ENCODE results near the gene B4GALT3.
"Not testable (repeated sequence)": the region's sequence is repeated elsewhere in the genome, so short reads cannot be mapped to it uniquely, and the experiment has no call there.

Gene B4GALT3

GRCh38 chr1:161177112-161177935 lies at the start of gene B4GALT3:
Gene B4GALT3, minus strand, starts transcription at chr1:161177507. Its CDS starts 1,447 bp downstream, at chr1:161176060.
- POLR2A ChIA-PET: interaction anchor here (2.0 kb wide), 1 partner anchor 11 kb away, joined by 10 read pairs; the partner anchor contains the start of gene PPOX
- CTCF ChIA-PET: interaction anchor here (1.0 to 3.4 kb wide), 5 partner anchors 11 to 204 kb away, joined by 3 to 25 read pairs (median 3); partner anchors contain the start of genes NDUFS2 and PPOX
- DNase-seq (ENCODE audit: low read depth, low spot score): no peak
- H3K4me3 ChIP-seq (ENCODE audit: low read depth, low read length): peak within 1 kb of the TSS; percentile 99
- TF ChIP-seq CTCF (IDR thresholded peaks at IDR 0.05; ENCODE audit: insufficient read depth, low read length, missing control alignments): no peak

GRCh38 chr1:161226759-161227158 lies 49.5 kb upstream of the B4GALT3 start:
- no peak for DNase-seq (ENCODE audit: low read depth, low spot score)
- ChIA-PET POLR2A (no interaction called here), CTCF (interaction anchor here (0.5 to 23.5 kb wide), 35 partner anchors 9 to 239 kb away, joined by 3 to 758 read pairs (median 10); partner anchors contain the start of genes ADAMTS4, CFAP126, FCER1G and NDUFS2)
- peak overlapping the region; percentile 95 for H3K4me3 ChIP-seq (ENCODE audit: low read depth, low read length)
- no peak for TF ChIP-seq CTCF (IDR thresholded peaks at IDR 0.05; ENCODE audit: insufficient read depth, low read length, missing control alignments)

- no peak for TF ChIP-seq CTCF (IDR thresholded peaks at IDR 0.05; ENCODE audit: insufficient read depth, low read length, missing control alignments)
- CTCF ChIA-PET: interaction anchor here (0.5 to 23.5 kb wide), 34 partner anchors 8 to 238 kb away, joined by 3 to 758 read pairs (median 10); partner anchors contain the start of genes ADAMTS4, CFAP126, FCER1G and NDUFS2
- peak overlapping the region; percentile 95 for H3K4me3 ChIP-seq (ENCODE audit: low read depth, low read length)
- POLR2A ChIA-PET: interaction anchor here (1.2 to 1.3 kb wide), 2 partner anchors 29 to 163 kb away, joined by 5 to 9 read pairs; no protein-coding TSS in a partner anchor
- no peak for DNase-seq (ENCODE audit: low read depth, low spot score)
Measured at GRCh38 chr1:161226320-161226711, 49.0 kb upstream of the B4GALT3 start.

DNA sequence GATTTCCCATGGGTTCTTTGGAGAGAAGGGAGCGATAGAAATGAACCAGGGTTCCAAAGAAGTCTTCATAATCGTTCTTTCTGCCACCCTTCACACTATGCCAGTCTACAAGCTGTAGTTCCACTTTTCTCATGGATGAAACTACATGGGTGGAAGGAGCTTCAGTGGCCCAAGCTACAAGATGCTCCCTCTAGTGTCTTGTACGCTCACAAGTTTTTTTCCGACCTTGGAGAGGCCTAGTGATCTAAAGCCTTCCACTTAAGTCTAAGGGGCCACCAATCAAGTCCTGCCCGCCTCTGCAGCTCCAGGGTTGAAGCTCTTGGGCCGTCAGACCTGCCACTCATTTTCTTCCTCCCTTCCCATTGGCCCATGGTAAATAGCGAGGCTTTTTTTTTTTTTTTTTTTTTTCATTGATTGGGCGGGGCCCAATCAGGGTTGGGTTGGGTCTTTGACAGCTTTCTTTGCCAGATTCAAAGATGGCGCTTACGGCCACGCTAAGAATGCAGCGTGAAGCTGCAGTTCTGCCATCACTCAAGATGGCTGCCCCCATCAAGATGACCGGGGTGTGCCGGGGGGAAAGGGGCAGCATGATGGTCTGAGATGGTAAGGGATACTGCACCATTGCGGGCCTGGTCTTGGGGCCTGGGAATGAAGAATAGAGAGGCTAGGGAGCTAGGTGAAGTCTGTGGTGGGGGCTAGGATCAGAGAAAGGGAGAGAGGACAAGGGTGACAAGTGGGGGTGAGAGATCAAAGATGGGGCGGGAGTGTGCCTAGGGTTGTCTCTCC lies 48.4 kb upstream of the B4GALT3 start, which contains the start of gene TOMM40L:
Gene TOMM40L, plus strand, starts transcription at position 527 of the 786 bp plus-strand sequence. CDS start 430 bp downstream, outside the sequence.
- DNase-seq (ENCODE audit: low read depth, low spot score): peak; percentile 99
- H3K4me3 ChIP-seq (ENCODE audit: low read depth, low read length): peak within 1 kb of the TSS; percentile 95
- CTCF ChIA-PET: interaction anchor here (0.8 to 23.5 kb wide), 29 partner anchors 8 to 163 kb away, joined by 3 to 758 read pairs (median 10); partner anchors contain the start of genes ADAMTS4, CFAP126, FCER1G and NDUFS2
- POLR2A ChIA-PET: interaction anchor here (0.7 to 1.3 kb wide), 6 partner anchors 8 to 164 kb away, joined by 4 to 9 read pairs (median 5); partner anchors contain the start of genes ADAMTS4, NDUFS2 and SDHC
- peak; percentile 77 for TF ChIP-seq CTCF (IDR thresholded peaks at IDR 0.05; ENCODE audit: insufficient read depth, low read length, missing control alignments)

- H3K4me3 ChIP-seq (ENCODE audit: low read depth, low read length): no peak overlapping the region
- no peak for TF ChIP-seq CTCF (IDR thresholded peaks at IDR 0.05; ENCODE audit: insufficient read depth, low read length, missing control alignments)
- POLR2A ChIA-PET: interaction anchor here (0.7 to 1.3 kb wide), 6 partner anchors 8 to 165 kb away, joined by 4 to 9 read pairs (median 5); partner anchors contain the start of genes ADAMTS4, NDUFS2 and SDHC
- CTCF ChIA-PET: interaction anchor here (0.8 to 23.5 kb wide), 23 partner anchors 7 to 163 kb away, joined by 3 to 758 read pairs (median 24); partner anchors contain the start of genes ADAMTS4, CFAP126, FCER1G and NDUFS2
- DNase-seq (ENCODE audit: low read depth, low spot score): no peak
Measured at GRCh38 chr1:161225178-161225533, 47.8 kb upstream of the B4GALT3 start.

DNA sequence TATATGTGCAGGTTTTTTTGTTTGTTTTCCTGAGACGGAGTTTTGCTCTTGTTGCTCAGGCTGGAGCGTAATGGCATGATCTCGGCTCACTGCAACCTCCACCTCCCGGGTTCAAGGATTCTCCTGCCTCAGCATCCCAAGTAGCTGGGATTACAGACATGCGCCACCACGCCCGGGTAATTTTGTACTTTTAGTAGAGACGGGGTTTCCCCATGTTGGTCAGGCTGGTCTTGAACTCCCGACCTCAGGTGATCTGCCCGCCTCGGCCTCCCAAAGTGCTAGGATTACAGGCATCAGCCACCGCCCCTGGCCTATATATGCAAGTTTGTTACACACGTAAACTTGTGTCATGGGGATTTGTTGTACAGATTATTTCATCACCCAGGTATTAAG lies 47.4 kb upstream of the B4GALT3 start:
- POLR2A ChIA-PET; H3K4me3 ChIP-seq (ENCODE audit: low read depth, low read length); DNase-seq (ENCODE audit: low read depth, low spot score): not testable (repeated sequence)
- CTCF ChIA-PET: interaction anchor here (0.9 to 23.5 kb wide), 15 partner anchors 7 to 157 kb away, joined by 3 to 758 read pairs (median 37); partner anchors contain the start of genes ADAMTS4, FCER1G, NDUFS2 and NR1I3
